HAP-1 (cell line): ENCODE measurements around the gene ARFGEF3.
"Not testable (repeated sequence)": the region's sequence is repeated elsewhere in the genome, so short reads cannot be mapped to it uniquely, and the experiment has no call there.

Experiments used
- DNase-seq, 2 experiments: peaks; one replicate each; pipeline ENCODE4 v3.0.0-alpha.2; 2016 to 2020; ENCODE audit warnings: low spot score in 2 of 2
- H3K27me3 ChIP-seq: fragments of 250-450 bp; sonication (Bioruptor Pico); 2 replicates; pipeline ENCODE4 v1.5.1; 2020; ENCODE audit warnings: low read depth, mild to moderate bottlenecking, moderate library complexity
- H3K36me3 ChIP-seq: fragments of 250-450 bp; sonication (Bioruptor Pico); replicated peaks from 2 replicates; pipeline ENCODE4 v1.5.1; 2020; ENCODE audit warnings: mild to moderate bottlenecking
- H3K4me1 ChIP-seq: fragments of 250-450 bp; sonication (Bioruptor Pico); 2 replicates; pipeline ENCODE4 v1.5.1; 2020; ENCODE audit warnings: mild to moderate bottlenecking
- H3K4me3 ChIP-seq: fragments of 250-450 bp; sonication (Bioruptor Pico); 2 replicates; pipeline ENCODE4 v1.5.1; 2020; ENCODE audit warnings: mild to moderate bottlenecking, moderate library complexity
- H3K9me3 ChIP-seq: fragments of 250-450 bp; sonication (Bioruptor Pico); 2 replicates; pipeline ENCODE4 v1.5.1; 2020; ENCODE audit warnings: mild to moderate bottlenecking, moderate library complexity
- in situ Hi-C: fragments of 300-500 bp; cut with MboI; formaldehyde crosslinking; loops from 3 replicates; pipeline ENCODE4 v1.14.3; 2020; ENCODE audit warnings: low sequenced_read_pairs, inconsistent platforms, mixed read lengths

Gene ARFGEF3

DNA sequence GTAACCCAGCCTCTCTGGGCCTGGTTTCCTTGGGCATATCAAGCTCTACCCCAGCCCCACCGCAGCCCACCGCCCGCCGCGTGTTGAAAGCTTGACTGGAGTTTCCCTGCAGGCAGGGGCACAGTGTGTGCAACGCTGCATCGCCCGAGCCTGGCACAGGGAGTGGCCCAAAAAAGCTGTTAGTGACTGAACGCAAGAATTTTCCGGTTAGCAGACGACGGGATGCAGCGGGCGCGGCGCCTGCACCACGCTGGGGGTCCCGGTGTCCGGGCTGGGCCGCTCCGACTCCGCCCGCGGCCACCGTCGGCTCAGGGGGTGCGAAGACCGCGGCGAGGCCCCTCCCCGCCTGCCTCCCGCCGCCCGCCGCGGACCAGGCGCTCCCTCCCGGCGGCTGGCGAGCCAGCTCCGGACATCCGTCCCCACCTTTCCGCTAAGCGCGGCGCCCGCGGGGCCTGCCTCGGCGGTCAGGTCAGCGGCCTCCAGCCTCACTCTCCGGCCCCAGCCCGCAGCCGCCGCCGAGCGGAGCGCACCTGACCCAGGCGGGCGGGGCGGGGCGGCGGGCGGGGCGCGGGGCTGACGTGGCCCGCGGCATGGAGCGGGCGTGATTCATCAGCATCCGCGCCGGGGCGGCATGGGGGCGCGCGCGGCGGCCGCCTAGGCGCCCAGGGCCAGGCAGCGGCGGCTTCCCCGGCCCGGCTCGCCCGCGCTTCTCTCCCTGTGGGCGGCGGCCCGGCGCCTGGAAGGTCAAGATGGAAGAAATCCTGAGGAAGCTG lies at the start of gene ARFGEF3:
ARFGEF3 (plus strand) TSS at position 602 of the 773 bp plus-strand sequence; CDS start at position 750, 148 bp downstream.
- Histone ChIP-seq H3K4me3 (peak within 1 kb of the TSS; percentile 49), H3K9me3 (no peaks in the 10 kb centered on the region), H3K27me3 (peaks cover 33% of the 10 kb centered on the region), H3K36me3 (no peaks in the 10 kb centered on the region), H3K4me1 (peaks cover 13% of the 10 kb centered on the region)
- in situ Hi-C loops, result no loop called here
- peak; percentile 40 to 72 for DNase-seq

DNA sequence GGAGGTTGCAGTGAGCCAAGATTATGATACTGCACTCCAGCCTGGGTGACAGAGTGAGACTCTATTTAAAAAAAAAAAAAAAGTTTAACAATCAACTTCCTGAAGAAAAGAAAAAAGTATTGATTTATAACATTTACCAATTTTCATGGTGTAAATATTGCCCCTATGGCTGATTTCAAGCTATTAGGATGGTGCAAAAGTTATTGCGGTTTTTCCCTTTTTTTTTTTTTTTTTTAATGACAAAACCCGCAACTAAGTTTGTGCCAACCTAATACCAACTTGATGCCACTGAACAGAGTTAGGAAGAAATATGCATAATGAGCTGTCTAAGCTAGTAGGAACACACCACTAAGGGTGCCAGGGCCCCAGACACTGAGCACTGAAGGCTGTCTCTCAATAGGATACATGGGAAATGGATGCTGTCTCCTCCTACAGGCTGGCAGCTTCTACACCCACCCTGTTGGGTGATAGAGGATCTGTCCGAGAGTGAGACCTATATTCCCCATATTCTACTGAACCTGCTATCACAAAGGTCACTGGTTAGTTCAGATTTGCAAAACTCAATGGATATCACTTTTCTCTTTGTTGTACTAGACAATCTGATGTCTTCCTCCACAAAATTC lies 48.0 kb upstream of the ARFGEF3 start:
- H3K4me1 ChIP-seq, result peaks cover 4% of the 10 kb centered on the region; the same call in 1 of the 2 replicates
- no peak overlapping the region for H3K4me3 ChIP-seq
- H3K9me3 ChIP-seq, result no peaks in the 10 kb centered on the region
- no peaks in the 10 kb centered on the region for H3K36me3 ChIP-seq
- in situ Hi-C loops, result loop anchor here (10.0 kb wide), 3 partner anchors 171 to 641 kb away; no protein-coding TSS in a partner anchor
- no peaks in the 10 kb centered on the region; the same call in 1 of the 2 replicates for H3K27me3 ChIP-seq
- DNase-seq, result no peak

GRCh38 chr6:138115201-138115600 lies 46.5 kb upstream of the ARFGEF3 start:
- no peak for DNase-seq
- Histone ChIP-seq H3K4me1 (peaks cover 4% of the 10 kb centered on the region; the same call in 1 of the 2 replicates), H3K27me3 (no peaks in the 10 kb centered on the region; the same call in 1 of the 2 replicates), H3K9me3 (no peaks in the 10 kb centered on the region), H3K4me3 (no peak overlapping the region), H3K36me3 (no peaks in the 10 kb centered on the region)
- in situ Hi-C loops, result loop anchor here (5.0 to 10.0 kb wide), 5 partner anchors 170 to 640 kb away; no protein-coding TSS in a partner anchor

DNA sequence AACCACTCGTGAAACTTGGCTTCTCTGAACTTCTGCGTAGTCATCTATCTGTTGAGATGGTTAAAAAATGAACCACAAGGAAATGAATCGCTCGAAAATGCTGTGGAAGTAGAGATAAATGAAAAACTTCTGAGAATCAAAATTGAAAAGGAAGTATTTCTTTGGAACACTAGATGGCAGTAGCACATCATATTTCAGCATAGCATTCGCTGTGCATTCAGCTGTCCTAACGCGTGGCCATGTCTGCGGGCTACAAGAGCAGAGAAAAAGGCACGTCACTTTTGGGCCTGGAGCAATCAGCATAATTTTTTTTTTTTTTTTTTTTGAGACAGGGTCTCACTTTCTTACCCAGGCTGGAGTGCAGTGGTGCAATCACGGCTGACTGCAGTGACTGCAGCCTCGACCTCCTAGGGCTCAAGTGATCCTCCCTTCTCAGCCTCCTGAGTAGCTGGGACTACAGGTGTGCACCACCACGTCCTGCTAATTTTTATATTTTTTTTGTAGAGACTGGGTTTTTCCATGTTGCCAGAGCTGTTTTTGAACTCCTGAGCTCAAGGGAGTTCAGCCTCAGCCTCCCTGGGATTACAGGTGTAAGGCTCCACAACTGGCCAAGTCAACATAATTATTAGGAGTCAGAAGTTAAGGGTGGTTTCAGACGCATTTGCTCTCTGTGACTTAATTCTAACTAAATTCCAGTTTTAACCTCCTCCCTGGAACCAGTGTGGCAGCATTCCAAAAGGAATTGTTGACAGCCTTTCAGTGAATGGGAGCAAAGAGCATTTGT lies 45.7 kb upstream of the ARFGEF3 start:
- in situ Hi-C loops, result loop anchor here (5.0 to 10.0 kb wide), 5 partner anchors 169 to 639 kb away; no protein-coding TSS in a partner anchor
- peak; percentile 68 to 69 for DNase-seq
- Histone ChIP-seq H3K36me3 (no peaks in the 10 kb centered on the region), H3K4me3 (no peak overlapping the region), H3K4me1 (peaks cover 4% of the 10 kb centered on the region; the same call in 1 of the 2 replicates), H3K9me3 (no peaks in the 10 kb centered on the region), H3K27me3 (no peaks in the 10 kb centered on the region; the same call in 1 of the 2 replicates)

GRCh38 chr6:138116661-138116999 lies 45.1 kb upstream of the ARFGEF3 start:
- in situ Hi-C loops, result loop anchor here (5.0 to 10.0 kb wide), 5 partner anchors 168 to 638 kb away; no protein-coding TSS in a partner anchor
- Histone ChIP-seq H3K4me3 (no peak overlapping the region), H3K4me1 (peaks cover 4% of the 10 kb centered on the region; the same call in 1 of the 2 replicates), H3K9me3 (no peaks in the 10 kb centered on the region), H3K27me3 (no peaks in the 10 kb centered on the region; the same call in 1 of the 2 replicates), H3K36me3 (no peaks in the 10 kb centered on the region)
- no peak for DNase-seq

- no peaks in the 10 kb centered on the region for H3K9me3 ChIP-seq
- H3K4me1 ChIP-seq, result peaks cover 4% of the 10 kb centered on the region; the same call in 1 of the 2 replicates
- H3K36me3 ChIP-seq, result no peaks in the 10 kb centered on the region
- DNase-seq, result no peak
- no peak overlapping the region for H3K4me3 ChIP-seq
- H3K27me3 ChIP-seq, result no peaks in the 10 kb centered on the region; the same call in 1 of the 2 replicates
- in situ Hi-C loops, result loop anchor here (5.0 to 10.0 kb wide), 5 partner anchors 167 to 637 kb away; no protein-coding TSS in a partner anchor
Measured at GRCh38 chr6:138117376-138117914, 44.3 kb upstream of the ARFGEF3 start.

- in situ Hi-C loops, result loop anchor here (5.0 to 10.0 kb wide), 5 partner anchors 166 to 636 kb away; no protein-coding TSS in a partner anchor
- not testable (repeated sequence) for H3K4me1 ChIP-seq, H3K9me3 ChIP-seq, H3K4me3 ChIP-seq, H3K27me3 ChIP-seq, DNase-seq, H3K36me3 ChIP-seq
Measured at GRCh38 chr6:138119229-138119628, 42.5 kb upstream of the ARFGEF3 start.

GRCh38 chr6:138119976-138120375 lies 41.8 kb upstream of the ARFGEF3 start:
- no peaks in the 10 kb centered on the region for H3K9me3 ChIP-seq
- H3K27me3 ChIP-seq, result no peaks in the 10 kb centered on the region
- DNase-seq, result no peak
- H3K4me3 ChIP-seq, result no peak overlapping the region
- no peaks in the 10 kb centered on the region for H3K36me3 ChIP-seq
- H3K4me1 ChIP-seq, result peaks cover 4% of the 10 kb centered on the region; the same call in 1 of the 2 replicates
- in situ Hi-C loops, result loop anchor here (5.0 to 10.0 kb wide), 5 partner anchors 165 to 635 kb away; no protein-coding TSS in a partner anchor

DNA sequence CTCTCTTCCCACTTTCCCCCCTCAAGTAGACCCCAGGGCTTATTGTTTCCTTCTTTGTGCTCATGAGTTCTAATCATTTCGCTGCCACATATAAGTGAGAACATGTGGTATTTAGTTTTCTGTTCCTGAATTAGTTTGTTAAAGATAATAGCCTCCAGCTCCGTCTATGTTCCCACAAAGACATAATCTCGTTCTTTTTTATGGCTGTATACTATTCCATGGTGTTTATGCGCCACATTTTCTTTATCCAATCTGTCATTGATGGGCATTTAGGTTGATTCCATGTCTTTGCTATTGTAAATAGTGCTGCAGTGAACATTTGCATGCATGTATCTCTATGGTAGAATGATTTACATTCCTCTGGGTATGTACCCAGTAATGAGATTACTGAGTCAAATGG lies 37.6 kb upstream of the ARFGEF3 start:
- no peak for DNase-seq
- Histone ChIP-seq H3K27me3 (no peaks in the 10 kb centered on the region), H3K4me3 (no peak overlapping the region), H3K9me3 (no peaks in the 10 kb centered on the region), H3K36me3 (no peaks in the 10 kb centered on the region), H3K4me1 (peaks cover 7% of the 10 kb centered on the region)
- in situ Hi-C loops, result no loop called here

DNA sequence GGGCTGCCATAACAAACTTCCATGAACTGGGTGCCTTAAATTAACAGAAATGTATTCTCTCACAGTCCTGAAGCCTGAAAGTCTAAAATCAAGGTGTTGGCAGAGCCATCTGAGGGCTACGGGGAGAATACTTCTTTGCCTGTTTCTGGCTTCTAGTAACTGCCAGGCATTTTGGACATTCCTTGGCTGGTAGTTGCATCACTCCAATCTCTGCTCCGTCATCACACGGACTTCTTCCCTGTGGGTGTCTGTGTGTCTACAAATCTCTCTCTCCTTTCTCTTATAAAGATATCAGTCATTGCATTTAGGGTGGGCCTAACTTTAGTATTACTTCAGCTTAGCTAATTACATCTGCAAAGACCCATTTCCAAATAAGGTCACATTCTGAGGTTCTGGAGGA lies 33.6 kb upstream of the ARFGEF3 start:
- Histone ChIP-seq H3K36me3 (no peaks in the 10 kb centered on the region), H3K9me3 (no peaks in the 10 kb centered on the region), H3K27me3 (no peaks in the 10 kb centered on the region), H3K4me3 (no peak overlapping the region), H3K4me1 (peaks cover 7% of the 10 kb centered on the region)
- no peak for DNase-seq
- in situ Hi-C loops, result no loop called here

DNA sequence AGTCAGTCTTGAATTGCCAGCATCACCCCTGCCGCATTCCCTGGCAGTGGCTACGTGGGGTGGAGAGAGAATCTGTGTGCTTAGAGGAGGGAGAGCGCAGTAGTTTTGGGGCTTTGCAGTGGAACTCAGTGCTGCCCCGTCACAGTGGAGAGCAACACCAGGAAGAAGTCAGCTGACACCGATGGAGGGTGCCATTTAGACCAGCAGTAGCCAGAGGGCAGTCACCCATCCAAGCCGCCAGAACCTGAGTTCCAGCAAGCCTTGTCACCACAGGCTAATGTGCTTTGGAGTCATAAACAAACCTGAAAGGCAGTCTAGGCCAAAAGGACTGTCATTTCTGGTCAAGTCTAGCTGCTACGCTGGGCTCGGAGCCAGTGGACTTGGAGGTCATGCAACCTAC lies 32.5 kb upstream of the ARFGEF3 start:
- in situ Hi-C loops, result no loop called here
- H3K4me1 ChIP-seq, result peaks cover 7% of the 10 kb centered on the region
- no peak overlapping the region for H3K4me3 ChIP-seq
- no peaks in the 10 kb centered on the region for H3K27me3 ChIP-seq
- H3K36me3 ChIP-seq, result no peaks in the 10 kb centered on the region
- no peaks in the 10 kb centered on the region for H3K9me3 ChIP-seq
- DNase-seq, result no peak

GRCh38 chr6:138142806-138143205 lies 18.9 kb upstream of the ARFGEF3 start:
- no peak for DNase-seq
- H3K4me3 ChIP-seq, result no peak overlapping the region
- no peaks in the 10 kb centered on the region for H3K9me3 ChIP-seq
- no peaks in the 10 kb centered on the region for H3K4me1 ChIP-seq
- peaks cover 3% of the 10 kb centered on the region; the same call in 1 of the 2 replicates for H3K27me3 ChIP-seq
- no peaks in the 10 kb centered on the region for H3K36me3 ChIP-seq
- in situ Hi-C loops, result no loop called here

DNA sequence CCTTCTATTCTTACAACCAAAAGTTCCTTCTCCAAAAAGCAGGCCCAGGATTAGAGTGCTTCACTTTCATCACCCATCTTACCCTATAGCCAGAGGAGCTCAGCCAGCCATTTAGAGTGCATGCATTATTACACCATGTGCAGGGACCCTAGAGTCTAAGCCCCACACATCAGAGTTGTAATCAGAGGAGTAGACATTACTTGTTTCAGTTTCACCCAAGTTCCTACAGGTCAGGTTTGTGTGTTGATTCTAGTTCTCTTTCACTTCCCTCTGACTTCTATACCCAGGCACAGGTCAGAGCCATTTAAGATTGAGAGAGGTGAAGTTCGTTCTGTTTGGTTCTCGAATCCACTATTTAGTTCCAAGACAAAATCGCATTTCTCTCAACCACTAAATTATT lies 16.3 kb upstream of the ARFGEF3 start:
- no peak overlapping the region for H3K4me3 ChIP-seq
- H3K36me3 ChIP-seq, result no peaks in the 10 kb centered on the region
- no peaks in the 10 kb centered on the region for H3K9me3 ChIP-seq
- no peaks in the 10 kb centered on the region for H3K4me1 ChIP-seq
- no peak for DNase-seq
- in situ Hi-C loops, result no loop called here
- H3K27me3 ChIP-seq, result peaks cover 3% of the 10 kb centered on the region; the same call in 1 of the 2 replicates
